ENCODE data around the gene IGBP1.

DNA sequence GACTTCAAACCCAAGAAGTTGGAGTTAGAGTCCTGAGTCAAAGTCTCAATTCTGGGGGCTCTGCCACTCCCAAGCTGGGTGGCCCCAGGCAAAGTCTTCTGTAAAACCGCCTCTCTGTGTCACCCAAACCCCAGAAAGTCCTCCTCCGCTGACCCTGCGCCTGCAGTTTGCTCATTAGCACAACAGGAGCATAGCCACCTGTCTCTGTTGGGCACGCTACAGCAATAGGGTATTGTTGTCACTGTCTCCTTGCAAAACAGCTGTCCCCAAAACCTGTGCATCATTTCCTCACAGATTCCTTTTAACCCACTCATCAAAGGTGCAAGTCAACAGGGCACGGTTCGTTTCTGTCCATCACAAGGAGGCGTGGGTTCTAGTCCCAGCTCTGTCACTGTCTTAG, 36.0 kb downstream of the IGBP1 start:
- TF ChIP-seq, protein P1, sequence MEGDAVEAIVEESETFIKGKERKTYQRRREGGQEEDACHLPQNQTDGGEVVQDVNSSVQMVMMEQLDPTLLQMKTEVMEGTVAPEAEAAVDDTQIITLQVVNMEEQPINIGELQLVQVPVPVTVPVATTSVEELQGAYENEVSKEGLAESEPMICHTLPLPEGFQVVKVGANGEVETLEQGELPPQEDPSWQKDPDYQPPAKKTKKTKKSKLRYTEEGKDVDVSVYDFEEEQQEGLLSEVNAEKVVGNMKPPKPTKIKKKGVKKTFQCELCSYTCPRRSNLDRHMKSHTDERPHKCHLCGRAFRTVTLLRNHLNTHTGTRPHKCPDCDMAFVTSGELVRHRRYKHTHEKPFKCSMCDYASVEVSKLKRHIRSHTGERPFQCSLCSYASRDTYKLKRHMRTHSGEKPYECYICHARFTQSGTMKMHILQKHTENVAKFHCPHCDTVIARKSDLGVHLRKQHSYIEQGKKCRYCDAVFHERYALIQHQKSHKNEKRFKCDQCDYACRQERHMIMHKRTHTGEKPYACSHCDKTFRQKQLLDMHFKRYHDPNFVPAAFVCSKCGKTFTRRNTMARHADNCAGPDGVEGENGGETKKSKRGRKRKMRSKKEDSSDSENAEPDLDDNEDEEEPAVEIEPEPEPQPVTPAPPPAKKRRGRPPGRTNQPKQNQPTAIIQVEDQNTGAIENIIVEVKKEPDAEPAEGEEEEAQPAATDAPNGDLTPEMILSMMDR (IDR thresholded peaks at IDR 0.05): no peak
- no peak for TF ChIP-seq POLR2A (IDR thresholded peaks at IDR 0.05)

Data from thyroid gland (tissue), 4 donors.